Measurements from ENCODE around the gene SELE.

- TF ChIP-seq CTCF (IDR thresholded peaks at IDR 0.05) (no peak), EZH2phosphoT487 (IDR thresholded peaks at IDR 0.05) (no peak)
Observed at GRCh38 chr1:169779150-169779549, 45.3 kb upstream of the SELE start.
